Suppressor macrophage treated with lipopolysaccharide for 1 hour (primary cell): Measurements from ENCODE around the gene ASXL1.
"Not testable (repeated sequence)": the region's sequence is repeated elsewhere in the genome, so short reads cannot be mapped to it uniquely, and the experiment has no call there.

Source experiments
- DNase-seq, 3 donors: peaks; one replicate each; pipeline ENCODE4 v3.0.0-alpha.2; 2020 to 2022

ASXL1 gene

DNA sequence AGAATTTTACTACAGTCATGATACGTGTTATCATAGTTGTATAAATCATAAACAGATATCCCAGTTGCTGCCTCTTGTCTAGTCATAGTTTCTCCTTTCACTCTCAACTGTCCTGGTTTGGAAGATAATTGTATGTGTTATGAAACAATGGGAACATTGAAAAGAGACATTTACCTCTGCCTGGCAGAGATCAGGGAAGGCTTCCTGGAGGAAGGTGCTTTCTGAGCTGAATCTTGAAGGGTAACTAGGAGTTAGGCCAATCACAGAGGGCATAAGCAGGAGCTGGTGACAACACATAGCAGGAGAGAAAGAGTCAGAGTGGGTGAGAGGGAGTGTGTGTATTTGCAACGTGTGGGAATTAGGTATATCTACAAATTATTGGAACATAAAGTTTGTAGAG, 5.4 kb downstream of the ASXL1 start:
- DNase-seq = no peak

DNA sequence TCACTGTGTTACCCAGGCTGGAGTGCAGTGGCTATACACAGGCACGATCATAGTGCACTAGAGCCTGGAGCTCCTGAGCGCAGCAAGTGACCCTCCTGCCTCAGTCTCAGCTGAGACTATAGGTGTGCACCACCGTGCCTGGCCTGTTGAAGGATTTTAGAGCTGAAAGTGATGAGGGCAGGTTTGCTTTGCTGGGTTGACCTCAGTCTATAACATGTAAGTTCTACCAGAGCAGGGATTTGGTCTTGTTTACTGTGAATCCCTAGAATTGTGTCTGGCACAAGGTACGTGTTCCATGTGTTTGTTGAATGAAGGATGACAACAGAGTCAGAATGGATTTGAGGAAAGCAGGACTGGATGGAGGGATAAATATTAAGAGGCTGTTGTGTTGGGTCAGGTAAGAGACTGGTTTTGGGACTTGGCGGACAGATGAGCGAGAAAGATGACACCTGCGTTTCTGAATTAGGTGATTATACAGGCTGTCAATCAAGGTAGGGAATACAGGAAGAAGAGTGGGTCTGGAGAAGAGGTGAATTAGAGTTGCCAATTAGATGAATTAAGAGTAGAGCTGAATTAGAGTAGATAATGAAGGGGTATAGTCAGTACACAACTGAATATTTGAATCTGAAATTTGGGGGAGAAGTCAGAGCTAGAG, 6.5 kb downstream of the ASXL1 start:
- no peak for DNase-seq

DNA sequence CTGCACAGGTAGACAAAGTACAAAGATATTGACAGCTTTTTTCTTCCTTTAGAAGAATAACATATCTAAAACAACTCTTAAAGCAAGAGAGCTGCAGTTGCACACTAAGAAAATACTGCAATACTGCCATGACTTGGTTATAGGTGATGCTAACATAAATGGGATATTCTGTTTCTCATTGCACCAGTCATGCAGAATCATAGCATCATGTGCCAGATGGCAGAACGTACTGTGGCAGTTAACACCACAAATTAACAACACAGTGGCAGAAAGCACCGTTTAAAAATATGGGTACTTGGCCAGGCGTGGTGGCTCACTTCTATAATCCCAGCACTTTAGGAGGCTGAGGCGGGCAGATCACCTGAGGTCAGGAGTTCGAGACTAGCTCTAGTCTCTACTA, 7.4 kb downstream of the ASXL1 start:
- DNase-seq = no peak

DNA sequence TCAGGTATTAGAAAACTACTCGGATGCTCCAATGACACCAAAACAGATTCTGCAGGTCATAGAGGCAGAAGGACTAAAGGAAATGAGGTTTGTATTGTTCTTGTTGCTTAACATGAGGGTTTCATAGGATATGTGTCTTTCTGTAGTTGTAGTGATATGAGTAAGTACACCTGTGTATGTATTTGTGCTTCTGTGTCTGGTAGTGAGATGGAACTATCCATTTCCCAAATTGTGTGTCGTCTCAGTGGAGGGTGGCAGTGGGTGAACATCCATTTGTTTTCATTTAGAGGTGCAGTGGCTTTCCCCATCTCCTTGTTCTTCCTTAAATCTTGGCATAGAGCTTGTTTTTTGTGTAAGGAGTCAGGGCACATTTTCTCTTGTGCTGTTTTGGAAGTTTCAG, 8.2 kb downstream of the ASXL1 start:
- no peak for DNase-seq

DNA sequence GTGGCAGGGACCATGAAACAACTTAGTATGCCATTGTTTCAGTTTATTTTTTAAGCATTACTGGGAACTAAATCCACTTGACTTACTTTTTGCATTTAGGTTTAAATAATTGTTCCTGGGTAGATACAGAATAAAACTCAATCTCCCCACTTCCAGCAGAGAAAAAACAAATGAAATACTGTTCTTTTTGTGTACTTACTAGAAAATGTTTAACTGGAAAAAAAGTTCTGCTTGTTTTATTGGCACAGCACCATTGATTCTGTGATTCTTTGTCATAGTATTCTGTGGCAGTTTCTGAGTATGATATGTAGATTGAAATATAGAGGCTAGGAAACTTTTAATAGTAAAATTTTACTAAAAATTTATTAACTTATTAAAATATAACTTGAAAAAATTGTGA, 10.2 kb downstream of the ASXL1 start:
- DNase-seq = no peak

DNA sequence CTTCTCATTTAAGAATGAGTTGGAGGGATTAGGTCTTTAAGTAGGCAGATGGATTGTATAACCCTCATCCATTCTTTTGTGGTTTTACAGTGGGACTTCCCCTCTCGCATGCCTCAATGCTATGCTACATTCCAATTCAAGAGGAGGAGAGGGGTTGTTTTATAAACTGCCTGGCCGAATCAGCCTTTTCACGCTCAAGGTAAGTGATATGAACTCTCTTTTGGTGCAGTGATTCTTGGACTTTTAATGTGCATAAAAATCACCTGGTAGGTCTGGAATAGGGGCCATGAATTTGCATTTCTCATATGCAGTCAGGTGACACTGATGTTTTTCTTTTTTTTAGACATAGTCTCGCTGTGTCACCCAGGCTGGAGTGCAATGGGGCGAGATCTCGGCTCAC, 10.8 kb downstream of the ASXL1 start:
- DNase-seq = peak in 2 of 3 donors; percentile 32

DNA sequence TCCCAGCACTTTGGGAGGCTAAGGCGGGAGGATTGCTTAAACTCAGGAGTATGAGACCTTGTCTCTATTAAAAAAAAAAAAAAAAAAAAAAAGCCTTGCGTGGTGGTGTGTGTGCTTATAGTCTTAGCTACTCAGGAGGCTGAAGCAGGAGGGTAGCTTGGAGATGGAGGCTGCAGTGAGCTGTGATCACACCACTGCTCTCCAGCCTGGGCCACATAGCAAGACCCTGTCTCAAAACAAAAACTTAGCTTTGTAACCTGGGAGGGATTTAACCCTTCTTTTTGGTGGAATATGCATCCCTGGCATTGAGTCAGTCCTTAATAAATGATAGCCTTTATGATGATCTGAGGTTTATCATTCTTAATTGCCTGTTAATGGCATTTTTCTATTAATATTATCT, 12.8 kb downstream of the ASXL1 start:
- no peak for DNase-seq

DNA sequence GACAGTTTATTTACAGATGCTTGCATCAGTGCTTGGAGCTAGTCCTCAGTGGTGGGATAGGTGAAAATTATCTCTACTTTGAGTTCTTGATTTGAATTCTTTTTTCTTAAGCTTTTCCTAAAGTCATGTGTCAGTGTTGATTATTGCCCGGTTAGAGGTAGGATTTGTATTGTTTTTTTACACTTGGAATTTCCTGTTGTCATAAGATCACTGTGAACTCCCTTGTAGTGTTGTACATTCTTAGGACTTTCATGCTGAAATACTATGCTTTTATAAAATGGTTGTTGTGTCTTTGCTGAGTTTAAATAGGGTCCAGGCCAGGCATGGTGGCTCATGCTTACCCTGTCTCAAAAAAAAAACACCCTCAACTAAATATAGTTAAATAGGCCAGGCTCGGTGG, 20.3 kb downstream of the ASXL1 start:
- DNase-seq = no peak

DNA sequence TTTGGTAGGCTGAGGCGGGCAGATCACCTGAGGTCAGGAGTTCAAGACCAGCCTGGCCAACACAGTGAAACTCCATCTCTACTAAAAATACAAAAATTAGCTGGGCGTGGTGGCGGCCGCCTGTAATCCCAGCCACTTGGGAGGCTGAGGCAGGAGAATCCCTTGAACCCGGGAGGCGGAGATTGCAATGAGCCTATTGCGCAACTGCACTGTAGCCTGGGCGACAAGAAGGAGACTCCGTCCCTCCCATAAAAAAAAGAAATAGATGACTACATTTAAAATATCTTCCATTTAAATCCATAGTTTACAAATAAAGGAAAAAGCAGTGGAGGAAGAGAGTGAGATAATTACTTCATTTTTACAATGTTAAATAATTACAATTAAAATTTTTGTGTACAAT, 21.9 kb downstream of the ASXL1 start:
- DNase-seq = not testable (repeated sequence)

DNA sequence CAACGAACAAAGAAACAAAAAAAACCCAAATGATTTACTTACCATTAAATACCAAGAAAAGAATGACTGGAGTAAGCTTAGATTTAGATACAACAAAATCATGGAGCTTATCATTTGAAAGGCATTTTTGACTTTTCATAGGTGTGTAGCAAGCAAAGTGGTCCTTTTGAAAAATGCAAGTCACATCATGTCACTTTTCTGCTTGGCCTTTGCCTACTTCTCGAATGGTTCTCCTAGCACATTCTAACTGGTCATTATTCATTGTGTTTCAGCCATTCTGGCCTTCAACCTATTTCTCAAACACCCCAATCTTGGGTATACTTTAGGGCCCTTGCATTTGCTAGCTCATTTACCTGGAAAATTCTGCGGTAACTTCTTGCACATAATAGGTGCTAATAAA, 22.6 kb downstream of the ASXL1 start:
- no peak for DNase-seq

DNA sequence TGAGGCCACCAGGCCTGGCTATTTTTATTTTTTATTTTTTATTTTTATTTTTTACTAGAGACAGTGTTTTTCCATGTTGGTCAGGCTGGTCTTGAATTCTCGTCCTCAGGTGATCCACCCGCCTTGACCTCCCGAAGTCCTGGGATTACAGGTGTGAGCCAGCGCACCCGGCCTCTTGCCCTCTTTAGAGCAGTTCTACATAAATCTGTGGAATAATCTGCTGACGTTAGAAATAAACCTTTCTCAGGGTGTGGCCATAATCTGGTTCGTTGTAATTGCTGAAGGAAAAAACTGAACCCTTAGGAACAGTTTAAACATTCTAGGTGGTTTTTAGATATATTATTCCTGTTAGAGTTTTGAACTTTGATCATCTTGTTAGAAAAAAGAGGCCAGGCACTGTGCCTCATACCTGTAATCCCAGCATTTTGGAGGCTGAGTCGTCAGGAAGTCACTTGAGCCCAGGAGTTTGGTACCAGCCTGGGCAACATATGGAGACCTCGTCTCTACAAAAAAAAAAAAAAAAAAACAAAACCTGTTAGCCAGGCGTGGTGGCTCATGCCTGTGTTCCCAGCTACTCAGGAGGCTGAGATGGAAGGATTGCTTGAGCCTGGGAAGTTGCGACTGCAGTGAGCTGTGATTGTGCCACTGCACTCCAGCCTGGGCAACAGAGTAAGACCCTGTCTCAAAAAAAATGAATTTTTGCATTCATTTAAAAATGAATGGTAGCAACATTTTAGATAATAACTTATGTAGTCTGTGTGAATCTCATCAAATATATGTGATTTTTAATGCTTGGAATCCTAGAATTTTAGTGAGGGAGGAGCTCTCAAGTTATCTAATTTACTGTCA, 24.2 kb downstream of the ASXL1 start:
- DNase-seq = no peak

DNA sequence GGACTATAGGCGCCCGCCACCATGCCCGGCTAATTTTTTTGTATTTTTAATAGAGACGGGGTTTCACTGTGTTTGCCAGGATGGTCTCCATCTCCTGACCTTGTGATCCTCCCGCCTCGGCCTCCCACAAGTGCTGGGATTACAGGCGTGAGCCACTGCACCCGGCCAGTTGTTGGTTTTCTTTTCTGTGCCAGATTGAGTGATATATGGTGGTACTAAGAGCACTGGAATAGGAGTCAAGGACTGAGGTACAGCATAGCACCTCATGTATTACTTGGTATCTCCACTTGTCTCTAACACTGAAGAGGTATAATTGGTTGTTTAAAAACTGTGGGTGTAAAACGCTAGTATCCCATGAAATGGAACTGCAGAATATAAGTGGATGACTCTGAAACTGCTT, 25.3 kb downstream of the ASXL1 start:
- DNase-seq = not testable (repeated sequence)

DNA sequence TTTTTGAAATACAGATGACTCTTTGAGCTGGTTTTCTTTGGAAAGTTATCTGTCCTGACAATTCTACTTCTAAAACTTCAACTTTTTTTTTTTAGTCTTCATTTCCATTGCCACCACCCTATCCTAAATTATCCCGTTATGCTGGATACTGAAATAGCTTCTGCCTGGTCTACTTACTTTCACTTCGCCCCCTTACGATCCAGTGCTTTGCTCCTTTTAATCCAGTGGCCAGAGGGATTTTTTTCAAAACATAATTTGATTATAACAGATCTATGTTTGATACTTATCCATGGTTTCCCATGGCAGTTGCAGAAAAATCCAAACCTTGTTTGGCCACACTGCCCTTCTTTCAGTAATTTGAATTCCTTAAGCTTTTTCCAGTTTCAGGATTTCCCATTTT, 27.4 kb downstream of the ASXL1 start:
- DNase-seq = no peak

DNA sequence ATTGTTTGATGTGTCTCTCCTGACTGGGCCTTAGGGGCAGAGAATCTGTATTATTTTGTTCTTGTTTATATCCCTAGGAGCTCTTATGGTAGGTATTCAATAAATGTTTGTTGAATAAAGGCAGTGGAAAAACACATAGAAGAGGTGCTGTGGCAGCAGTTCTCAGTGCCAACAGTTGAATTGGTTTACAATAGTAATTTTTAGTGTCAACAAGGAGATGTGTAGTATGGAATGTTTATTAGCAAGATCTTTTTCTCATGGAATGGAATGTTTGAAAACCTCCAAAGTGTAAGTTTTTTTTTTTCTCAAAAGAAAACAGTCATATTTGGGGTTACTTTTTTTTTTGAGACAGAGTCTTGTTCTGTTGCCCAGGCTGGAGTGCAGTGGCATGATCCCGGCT, 28.0 kb downstream of the ASXL1 start:
- DNase-seq = no peak

DNA sequence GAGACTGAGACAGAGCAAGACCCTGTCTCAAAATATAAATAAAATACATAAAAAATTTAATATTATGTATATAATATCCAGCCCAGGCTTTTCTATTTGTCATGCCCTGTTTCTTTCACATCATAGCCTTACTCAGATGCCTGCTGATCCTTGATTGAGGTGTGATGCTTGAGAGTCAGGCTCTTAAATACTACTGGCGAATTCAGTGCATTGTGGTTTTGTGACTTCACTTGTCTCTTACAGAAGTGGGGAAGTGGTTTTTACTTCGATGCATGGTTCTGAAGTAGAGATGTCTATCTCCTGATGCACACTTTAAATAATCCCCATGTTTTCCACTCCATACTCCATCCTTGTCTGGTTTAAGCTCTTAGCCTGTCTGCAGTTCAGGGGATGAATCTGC, 29.1 kb downstream of the ASXL1 start:
- DNase-seq = peak in 2 of 3 donors; percentile 8 to 23

DNA sequence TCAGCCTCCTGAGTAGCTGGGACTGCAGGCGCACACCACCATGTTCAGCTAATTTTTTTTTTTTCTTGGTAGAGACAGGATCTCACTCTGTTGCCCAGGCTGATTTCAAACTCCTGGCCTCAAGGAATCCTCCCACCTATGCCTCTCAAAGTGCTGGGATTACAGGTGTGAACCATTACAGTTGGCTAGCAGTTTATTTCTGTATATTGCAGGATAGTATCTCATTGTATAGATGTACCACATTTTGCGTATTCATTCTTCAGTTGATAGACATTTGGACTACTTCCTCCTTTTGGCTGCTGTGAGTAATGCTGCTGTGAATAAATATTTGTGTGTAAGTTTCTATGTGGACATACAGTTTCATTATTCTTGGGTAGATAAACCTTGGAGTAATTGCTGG, 32.9 kb downstream of the ASXL1 start:
- DNase-seq = peak; percentile 37 to 71 (median 68)

DNA sequence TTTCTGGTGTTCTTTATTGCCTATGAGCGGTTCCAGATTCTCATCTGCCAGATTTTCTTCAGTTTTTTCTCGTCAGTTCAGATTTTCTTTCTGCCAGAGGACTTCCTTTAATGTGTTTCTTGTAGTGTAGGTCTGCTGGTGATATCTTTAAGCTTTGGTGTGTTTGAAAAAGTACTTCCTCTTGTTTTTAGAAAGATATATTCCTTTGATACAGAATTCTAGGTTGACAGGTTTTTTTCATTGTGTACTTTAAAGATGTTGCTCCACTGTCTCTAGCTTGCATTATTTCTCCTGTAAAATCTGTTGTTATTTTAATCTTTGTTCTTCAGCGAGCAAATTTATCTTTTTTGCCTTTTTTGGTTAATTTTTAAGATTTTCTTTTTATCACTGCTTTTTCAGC, 36.9 kb downstream of the ASXL1 start:
- DNase-seq = no peak

DNA sequence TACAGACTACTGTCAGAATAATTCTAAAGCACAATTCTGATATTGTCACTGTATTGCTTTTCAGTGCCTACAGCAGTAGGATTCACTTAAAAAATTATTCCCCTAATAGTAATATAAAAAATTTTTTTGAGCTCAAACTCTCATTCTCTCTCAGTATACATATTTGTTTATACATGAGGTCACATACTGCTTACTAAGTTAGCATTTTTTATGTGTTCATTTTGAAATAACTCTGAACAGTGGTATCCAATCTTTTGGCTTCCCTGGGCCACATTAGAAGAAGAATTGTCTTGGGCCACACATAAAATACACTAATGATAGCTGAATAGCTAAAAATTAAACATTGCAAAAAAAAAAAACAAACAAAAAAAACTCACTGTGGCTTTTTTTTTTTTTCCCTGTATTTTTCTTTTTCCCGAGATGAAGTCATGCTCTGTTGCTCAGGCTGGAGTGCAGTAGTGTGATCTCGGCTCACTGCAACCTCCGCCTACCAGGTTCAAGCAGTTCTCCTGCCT, 38.6 kb downstream of the ASXL1 start:
- no peak for DNase-seq

DNA sequence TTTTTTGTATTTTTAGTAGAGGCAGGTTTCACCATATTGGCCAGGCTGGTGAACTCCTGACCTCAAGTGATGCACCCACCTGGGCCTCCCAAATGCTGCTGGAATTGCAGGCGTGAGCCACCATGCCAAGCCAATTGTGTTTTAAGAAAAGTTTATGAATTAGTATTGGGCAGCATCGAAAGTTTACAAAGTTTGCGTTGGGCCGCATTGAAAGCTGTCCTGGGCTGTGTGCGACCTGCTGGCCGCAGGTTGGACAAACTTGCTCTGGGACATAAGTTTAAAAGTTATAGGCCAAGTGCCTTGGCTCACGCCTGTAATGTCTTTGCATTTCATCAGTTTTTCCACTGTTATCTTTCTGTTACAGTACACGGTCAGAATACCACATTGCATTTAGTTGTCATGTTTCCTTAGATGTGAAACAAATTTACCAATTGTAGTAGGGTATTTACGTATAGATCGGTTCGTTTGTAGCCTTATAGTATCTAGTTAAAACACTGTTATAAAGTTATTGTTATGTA, 39.5 kb downstream of the ASXL1 start:
- no peak for DNase-seq

DNA sequence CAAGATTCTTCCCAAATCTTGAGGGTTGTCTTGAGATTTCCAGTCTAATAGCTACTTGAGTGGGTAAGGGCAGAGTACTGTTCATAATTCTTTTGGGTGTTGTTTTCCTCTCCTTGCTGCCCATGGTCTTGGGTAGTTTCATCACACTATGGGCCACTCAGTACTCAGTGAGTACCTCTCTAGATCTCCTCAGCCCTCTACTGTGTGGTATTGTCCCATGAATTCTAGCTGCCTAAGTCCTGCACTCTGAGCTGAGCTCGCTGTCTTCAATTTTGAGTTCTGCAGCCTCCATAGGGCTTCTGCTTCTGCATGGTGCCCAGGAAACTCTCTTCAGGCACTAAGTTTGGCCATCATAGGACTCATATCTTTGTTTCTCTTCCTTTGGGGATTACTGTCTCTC, 42.3 kb downstream of the ASXL1 start:
- no peak for DNase-seq

DNA sequence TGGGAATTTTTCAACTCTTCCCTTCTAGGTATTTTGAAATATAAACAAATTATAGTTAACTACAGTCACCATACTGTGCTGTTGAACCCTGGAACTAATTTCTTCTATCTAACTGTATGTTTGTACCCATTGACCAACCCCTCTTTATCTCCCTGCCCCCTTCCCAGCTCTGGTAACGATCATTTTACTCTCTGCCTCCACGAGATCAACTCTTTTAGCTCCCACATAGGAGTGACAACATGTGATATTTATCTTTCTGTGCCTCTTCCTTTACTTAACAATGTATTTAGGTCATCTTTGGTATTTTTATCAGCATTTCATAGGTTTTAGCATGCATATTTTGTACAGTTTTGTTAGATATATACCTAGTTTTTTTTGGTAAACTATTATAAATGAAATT, 45.9 kb downstream of the ASXL1 start:
- no peak for DNase-seq

DNA sequence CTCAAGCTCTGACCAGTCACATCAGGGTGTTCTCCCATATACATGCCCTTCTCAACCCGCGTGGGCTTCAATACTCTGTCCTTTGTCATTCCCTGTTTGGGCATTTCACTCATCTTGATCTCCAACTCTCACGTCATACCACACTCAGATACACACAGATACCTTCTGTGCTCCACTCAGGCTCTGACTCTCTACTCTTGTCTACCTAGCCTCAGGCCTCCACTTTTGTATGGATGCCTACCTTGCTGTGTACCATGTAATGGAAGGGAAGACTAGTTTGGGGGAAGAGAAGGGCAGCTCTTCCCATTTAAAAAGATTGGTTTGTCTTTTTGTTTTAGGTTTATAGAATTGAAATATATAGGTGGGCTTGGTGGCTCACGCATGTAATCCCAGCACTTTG, 48.6 kb downstream of the ASXL1 start:
- DNase-seq = no peak

DNA sequence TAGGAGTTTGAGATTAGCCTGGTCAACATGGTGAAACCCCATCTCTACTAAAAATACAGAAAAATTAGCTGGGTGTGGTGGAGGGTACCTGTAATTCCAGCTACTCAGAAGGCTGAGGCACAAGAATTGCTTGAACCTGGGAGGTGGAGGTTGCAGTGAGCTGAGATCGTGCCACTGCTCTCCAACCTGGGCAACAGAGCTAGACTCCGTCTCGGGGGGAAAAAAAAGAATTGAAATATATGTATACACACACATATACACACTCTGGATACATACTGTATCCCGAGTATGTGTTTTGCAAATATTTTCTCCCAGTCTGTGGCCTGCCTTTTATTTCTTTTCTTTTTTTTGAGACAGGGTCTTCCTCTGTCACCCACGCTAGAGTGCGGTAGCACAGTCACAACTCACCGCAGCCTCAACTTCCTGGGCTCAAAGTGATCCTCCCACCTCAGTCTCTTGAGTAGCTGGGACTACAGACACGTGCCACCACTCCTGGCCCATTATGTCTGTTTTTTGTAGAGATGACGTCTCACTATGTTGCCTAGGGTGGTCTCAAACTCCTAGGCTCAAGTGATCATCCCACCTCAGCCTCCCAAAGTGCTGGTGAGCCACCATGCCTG, 49.1 kb downstream of the ASXL1 start:
- not testable (repeated sequence) for DNase-seq
